ENCODE results near the gene MLKL.

The MLKL gene

DNA sequence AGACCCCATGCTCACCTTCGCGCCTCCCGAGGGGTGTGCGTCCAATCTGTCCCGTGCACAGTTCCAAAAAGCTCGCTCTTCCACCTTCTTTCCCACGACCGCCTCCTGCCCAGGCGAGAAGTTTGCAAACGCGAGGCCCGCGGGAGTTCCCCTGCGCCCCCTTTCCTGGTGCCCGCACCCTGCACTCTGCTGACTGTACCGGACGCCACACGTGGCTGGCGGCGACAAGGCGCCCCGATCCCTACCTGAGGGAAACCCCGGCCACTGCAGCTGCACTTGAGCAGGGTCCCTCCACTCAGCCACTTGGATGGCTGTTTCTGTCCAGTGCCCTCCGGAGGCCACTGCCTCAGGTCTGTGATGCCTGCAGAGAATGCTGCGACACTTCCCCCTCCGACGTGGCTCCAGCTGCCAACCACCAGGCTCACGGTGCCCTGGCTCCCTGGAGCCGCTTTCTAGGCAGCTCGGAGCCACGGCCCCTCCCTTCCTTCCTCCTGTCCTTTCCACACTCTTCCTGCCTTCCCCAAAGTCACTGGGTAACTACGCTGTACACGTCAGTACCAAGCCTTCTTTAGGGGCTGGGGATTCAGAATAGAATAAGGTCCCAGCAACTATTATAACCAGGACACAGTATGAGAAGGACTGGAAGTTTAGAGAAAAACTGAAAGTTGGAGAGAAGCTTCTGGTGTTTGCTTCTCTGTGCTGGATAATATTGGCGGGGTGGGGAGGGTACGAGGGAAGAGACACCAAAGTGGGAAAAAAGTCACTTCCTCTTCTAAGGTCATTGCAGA, at the start of gene MLKL:
Gene MLKL, minus strand, starts transcription at position 425 of the 788 bp plus-strand sequence. CDS start 5,105 bp downstream, outside the sequence.
- peak; percentile 32 for DNase-seq (ENCODE audit: low read depth)

DNA sequence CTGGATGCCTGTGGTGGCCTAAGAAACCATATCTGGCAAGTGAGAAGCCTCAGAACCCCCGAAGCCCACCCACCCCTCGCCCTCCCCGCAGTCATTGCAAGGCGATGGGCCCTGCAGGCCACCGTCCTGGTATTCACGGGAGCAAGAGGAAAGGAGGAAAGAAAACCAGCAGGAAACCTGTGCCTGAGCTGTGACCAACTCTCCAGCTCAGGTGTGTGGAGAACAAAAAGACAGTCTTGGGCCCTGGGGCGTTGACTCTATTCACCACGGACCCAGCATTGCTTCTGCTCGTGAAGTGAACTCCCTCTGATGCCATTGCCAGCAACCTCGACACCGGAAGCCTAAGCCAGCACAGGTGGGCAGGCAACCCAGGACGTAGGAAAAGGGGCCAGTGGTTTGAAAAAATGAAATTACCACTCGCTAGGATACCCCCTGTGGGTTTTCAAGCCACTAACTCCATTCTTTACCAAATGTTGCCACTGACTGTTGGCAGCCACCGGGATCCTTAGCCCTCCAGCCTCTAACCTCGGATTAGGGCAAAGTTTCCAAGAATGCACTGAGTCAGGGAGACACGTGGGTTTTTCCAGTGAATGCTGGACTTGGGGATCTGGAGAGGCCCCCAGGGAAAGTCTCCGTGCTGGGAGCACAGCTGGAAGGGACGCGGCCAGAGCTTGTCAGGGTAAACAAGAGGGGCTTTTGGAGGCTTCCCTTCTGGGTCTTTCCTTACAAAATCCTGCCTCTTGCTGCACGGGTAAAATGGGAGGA, 48.8 kb upstream of the MLKL start:
- DNase-seq (ENCODE audit: low read depth): no peak

DNA sequence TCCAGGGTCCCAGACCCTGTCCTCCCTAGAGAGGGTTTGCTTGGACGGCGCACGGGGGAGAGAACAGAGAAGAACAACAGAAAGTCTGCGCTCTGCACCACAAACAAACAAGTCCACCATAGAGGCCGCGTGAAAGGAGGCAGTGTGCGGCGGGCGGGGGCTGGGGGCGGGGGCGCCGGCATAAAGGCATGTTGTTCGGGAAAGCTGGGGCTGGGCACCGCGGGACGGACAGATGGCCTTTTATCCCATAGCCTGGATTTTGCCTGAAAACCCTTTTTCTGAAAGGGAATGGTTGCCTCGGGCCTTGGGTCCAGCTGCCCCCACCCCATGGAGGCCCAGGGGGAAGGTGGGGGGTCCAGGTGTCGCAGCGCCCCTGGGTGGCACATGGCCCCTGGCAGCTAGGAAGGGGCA, 48.0 kb upstream of the MLKL start:
- DNase-seq (ENCODE audit: low read depth): no peak

DNA sequence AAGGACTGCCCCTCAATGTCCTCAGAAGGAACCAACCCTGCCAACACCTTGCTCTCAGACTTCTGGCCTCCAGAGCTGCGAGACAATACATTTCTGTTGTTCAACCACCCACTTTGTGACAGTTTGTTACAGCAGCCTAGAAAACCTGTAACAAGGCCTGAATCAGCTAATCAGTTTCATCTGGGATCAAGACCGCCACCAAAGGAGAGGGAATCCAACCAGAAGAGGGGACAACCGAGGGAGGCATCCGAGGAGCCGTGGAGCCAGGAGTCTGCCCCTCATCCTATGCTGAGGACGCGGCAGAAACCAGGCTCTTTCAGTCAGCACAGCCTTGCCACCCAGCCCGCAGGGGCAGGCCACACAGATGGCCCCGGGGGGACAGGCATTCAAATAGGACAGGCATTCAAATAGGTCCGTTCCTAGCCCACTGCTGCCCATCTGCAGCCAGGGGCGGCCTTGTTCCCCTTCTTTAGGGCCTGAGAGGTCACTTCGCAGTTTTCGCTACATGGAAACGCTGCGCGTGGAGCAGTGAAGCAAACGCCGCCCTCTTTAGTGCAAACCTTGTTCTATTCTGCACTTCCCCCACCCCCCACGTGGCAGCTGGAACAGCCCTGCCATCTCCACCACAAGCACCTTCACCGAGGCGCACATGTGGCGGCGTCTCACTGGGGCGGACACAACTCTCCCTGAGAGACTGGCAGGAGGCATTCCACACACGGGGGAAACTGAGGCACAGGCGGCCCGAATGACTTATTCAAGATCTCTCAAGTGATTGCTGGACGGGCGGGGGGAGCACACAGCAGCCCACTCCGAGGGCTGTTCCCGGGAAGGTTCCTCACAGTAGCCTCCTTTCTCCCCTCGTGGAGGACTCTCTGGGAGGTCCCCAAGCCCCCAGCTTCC, 47.3 kb upstream of the MLKL start:
- no peak for DNase-seq (ENCODE audit: low read depth)

- no peak for DNase-seq (ENCODE audit: low read depth)
Observed at GRCh38 chr16:74745926-74746325, 45.3 kb upstream of the MLKL start.

DNA sequence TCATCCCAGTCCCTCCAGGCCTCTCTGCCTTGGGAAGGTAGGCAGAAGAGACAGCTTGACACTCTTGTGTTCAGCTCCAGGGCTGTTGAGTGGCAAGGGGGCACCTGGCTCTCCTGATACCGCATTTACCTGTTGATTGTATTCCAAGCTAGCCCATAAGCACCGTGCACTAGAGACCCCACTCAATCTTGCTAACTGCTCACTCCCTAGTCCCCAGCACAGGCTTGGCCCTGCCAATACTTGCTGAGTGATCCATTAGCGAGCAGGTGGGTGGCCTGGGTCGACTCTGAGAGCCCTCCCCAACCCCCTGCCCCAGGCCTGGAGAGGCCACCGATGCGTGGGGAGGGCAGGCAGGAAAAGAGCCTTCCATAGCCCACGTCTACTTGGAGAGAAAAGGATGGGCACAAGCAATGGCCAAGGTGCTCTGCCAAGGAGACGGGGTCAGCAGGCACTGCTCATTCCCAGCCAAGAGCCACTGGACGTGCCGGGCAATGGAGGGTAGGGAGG, 44.5 kb upstream of the MLKL start:
- DNase-seq (ENCODE audit: low read depth): no peak

DNA sequence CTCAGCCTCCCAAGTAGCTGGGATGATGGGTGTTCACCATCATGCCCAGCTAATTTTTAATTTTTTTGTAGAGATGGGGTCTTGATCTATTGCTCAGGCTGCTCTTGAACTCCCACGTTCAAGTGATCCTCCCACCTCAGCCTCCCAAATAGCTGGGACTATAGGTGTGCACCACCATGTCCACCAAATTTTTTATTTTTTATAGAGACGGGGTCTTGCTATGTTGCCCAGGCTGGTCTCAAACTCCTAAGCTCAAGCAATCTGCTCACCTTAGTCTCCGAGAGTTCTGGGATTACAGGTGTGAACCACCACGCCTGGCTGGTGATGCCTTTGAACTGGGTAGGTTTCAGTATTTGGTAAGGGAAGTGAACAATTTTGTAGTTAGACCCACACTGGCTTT, 43.9 kb upstream of the MLKL start:
- DNase-seq (ENCODE audit: low read depth): no peak

DNA sequence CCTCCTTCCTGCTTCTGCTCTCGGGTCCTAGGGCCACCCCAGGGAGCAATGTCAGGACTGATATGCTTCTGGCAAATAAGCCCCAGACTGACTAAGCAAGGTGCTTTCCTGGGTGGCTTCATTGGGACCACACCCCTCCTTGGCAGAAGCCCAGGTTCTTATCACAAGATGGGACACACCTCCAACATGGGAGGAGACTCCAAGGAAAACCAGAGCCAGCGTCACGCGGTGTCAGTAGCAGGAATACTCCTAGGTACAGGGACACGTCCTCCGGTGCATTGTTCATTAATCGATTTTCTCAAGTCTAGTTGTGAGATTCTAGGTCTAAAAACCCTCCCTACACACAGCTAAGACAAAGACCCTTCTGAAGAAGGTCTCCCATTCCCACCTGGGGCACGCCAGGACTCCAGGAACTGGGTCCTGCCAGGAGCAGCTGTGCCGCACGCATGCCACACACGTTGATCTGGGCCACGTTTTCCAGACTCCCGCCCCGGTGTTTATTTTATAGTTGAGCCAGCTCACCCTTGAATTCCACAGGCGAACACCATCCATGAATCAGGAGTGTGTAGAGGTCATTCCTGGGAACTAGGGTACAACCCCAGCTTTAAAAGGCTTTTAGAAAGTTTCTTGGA, 43.1 kb upstream of the MLKL start:
- DNase-seq (ENCODE audit: low read depth): no peak

- no peak for DNase-seq (ENCODE audit: low read depth)
Observed at GRCh38 chr16:74743045-74743667, 42.5 kb upstream of the MLKL start.

GRCh38 chr16:74742051-74742481, 41.4 kb upstream of the MLKL start:
- no peak for DNase-seq (ENCODE audit: low read depth)

GRCh38 chr16:74740795-74741304, 40.2 kb upstream of the MLKL start:
- no peak for DNase-seq (ENCODE audit: low read depth)

- no peak for DNase-seq (ENCODE audit: low read depth)
Observed at GRCh38 chr16:74739275-74739674, 38.6 kb upstream of the MLKL start.

- no peak for DNase-seq (ENCODE audit: low read depth)
Observed at GRCh38 chr16:74738816-74739215, 38.2 kb upstream of the MLKL start.

DNA sequence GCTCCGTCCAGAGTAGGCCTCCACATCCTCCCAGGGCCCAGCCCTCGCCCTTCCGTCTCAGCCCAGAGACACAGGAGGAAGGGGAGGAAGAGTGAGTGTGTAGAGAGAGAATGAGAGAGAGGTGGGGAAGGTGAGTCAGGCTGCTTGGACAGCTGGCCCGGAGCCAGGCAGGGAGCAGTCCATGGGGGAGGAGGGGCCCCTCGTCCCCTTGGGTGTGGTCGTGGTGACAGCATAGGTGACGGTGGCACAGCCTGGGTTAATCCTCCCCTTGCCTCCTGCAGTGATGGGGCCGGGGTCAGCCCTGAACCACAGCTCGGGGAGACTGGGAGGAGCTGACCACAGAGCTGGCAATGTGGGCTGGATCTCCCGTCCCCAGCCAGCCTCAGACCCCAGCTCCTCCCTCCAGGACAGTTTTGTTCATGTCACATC, 37.5 kb upstream of the MLKL start:
- no peak for DNase-seq (ENCODE audit: low read depth)

DNA sequence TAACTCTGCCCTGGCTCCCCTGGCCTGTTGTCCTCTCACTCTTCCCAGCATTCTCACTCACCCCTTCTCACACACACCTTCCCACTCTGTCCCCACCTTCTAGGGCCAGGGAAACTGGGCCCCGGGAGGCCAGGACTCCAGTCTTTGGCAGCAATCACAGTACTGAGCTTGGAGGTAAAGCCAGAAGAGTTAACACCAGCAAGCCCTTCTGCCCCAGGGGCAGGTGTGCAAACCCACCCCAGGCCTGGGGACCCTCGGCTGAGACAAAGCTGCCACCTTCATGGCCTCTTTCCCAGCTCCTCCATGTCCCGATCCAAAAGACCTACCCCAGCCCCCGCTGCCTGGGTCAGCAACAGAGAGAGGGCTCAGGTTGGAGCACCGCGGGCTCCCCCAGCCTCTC, 36.9 kb upstream of the MLKL start:
- no peak for DNase-seq (ENCODE audit: low read depth)

GRCh38 chr16:74736531-74737157, 36.0 kb upstream of the MLKL start:
- no peak for DNase-seq (ENCODE audit: low read depth)

- no peak for DNase-seq (ENCODE audit: low read depth)
Observed at GRCh38 chr16:74735554-74735953, 34.9 kb upstream of the MLKL start.

DNA sequence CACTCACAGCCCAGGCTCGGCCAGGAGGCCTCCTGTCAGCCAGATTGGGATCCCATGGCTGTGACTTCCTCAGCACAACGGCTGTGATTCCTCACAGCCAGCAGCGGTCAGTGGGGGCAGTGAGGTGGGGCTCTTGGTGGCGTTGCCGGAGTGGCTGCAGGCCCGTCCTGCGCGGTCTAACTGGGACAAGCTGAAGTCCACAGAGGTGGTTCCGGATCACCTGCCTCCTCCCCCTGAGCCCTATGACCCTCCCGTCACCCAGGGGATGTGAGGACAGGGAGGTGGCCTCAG, 34.4 kb upstream of the MLKL start:
- DNase-seq (ENCODE audit: low read depth): no peak

DNA sequence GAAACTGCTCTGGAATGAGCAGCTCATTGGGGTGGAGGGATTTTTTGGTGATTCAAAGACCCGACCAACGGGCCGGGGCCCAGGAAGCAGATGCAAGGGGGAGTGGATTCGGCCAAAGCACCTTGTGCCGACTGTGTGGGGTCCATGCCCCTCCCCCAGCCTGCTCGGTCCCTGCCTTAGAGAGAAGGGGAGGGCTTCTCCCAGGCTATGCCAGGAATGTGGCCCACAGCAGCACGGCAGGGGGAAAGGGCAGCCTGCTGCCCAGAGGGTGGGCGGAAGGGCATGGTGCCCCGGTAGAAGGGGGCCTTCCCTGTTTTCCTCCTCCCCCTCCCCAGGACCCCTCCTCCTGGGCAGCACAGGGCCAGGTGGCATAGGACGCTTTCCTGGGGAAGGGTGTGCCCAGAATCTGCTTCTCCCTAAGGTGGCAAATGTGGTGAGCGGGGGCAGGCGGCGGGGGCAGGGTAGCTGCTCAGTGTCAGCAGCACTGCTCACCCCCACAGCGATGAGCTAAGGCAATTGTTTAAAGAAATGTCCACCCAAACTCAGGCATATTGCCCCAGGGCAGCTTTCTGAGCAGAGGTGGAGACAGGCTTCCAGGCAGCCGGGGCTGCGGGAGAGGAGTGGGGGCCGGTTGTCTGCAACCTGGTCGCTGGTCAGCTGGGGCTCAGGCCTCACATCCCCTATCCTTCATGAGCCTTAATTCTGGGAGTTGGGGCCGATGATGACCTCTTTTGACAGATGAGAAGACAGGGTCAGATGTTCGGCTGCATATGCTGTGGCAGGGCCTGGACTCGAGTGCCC, 33.9 kb upstream of the MLKL start:
- no peak for DNase-seq (ENCODE audit: low read depth)
